Progenitor cell of endocrine pancreas (in vitro differentiated cells): ENCODE measurements around the gene SMIM3. TPM values are rescaled to one million over a fixed set of nuclear protein-coding genes. Genes with fewer than 3 reads are reported as not detected.

ENCODE experiments used
- DNase-seq: peaks from one replicate; pipeline ENCODE4 v3.0.0; 2021; ENCODE audit warnings: low spot score; ENCODE audit not compliant: unreplicated experiment
- H3K27ac Mint-ChIP-seq: 2 replicates; pipeline ENCODE4 v1.8.0; 2021; ENCODE audit warnings: mild to moderate bottlenecking, moderate library complexity, mixed read lengths
- H3K27me3 Mint-ChIP-seq: 2 replicates; pipeline ENCODE4 v1.8.0; 2021; ENCODE audit warnings: mixed read lengths
- H3K36me3 Mint-ChIP-seq: 2 replicates; pipeline ENCODE4 v1.8.0; 2022; ENCODE audit warnings: mixed read lengths; ENCODE audit not compliant: insufficient read depth
- H3K4me1 Mint-ChIP-seq: 2 replicates; pipeline ENCODE4 v1.8.0; 2021; ENCODE audit warnings: low read depth, mixed read lengths
- H3K4me3 Mint-ChIP-seq: 2 replicates; pipeline ENCODE4 v1.8.0; 2021; ENCODE audit warnings: low read depth, mild to moderate bottlenecking, moderate library complexity, mixed read lengths
- H3K9me3 Mint-ChIP-seq: 2 replicates; pipeline ENCODE4 v1.8.0; 2021; ENCODE audit warnings: low read depth, mixed read lengths
- total RNA-seq: library from RNA; stranded (reverse); gene quantifications from 2 replicates; pipeline ENCODE4 v1.2.1, GENCODE V29; 2021
- TF ChIP-seq, protein P1 (sequence below): fragments of 200-600 bp; sonication (generic); IDR thresholded peaks from one replicate; pipeline ENCODE4 v1.5.0; 2021; ENCODE audit warnings: antibody characterized with exemption, mild to moderate bottlenecking; ENCODE audit not compliant: unreplicated experiment

The SMIM3 gene
- total RNA-seq, 1 donor from 2014 or later: 11.5 TPM

DNA sequence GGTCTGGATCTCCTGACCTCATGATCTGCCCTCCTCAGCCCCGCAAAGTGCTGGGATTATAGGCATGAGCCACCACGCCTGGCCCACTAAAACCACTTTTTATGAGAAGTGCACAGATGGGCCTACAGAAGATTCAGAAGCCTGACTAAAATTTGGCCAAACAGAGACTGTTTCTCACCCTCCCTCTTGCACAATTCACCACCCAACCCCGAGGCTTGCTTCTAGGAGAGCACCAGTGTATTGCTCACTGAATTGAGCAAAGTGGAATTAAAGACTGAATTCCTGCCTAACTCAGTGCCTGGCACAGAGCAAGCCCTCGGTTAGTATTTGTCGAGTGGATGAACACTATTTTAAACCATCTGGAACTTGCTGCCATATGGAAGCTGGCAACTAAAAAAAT, 16.3 kb upstream of the SMIM3 start:
- TF ChIP-seq, protein P1, sequence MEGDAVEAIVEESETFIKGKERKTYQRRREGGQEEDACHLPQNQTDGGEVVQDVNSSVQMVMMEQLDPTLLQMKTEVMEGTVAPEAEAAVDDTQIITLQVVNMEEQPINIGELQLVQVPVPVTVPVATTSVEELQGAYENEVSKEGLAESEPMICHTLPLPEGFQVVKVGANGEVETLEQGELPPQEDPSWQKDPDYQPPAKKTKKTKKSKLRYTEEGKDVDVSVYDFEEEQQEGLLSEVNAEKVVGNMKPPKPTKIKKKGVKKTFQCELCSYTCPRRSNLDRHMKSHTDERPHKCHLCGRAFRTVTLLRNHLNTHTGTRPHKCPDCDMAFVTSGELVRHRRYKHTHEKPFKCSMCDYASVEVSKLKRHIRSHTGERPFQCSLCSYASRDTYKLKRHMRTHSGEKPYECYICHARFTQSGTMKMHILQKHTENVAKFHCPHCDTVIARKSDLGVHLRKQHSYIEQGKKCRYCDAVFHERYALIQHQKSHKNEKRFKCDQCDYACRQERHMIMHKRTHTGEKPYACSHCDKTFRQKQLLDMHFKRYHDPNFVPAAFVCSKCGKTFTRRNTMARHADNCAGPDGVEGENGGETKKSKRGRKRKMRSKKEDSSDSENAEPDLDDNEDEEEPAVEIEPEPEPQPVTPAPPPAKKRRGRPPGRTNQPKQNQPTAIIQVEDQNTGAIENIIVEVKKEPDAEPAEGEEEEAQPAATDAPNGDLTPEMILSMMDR: no peak
- H3K27ac Mint-ChIP-seq: no peak overlapping the region
- peaks cover 8% of the 10 kb centered on the region for H3K4me1 Mint-ChIP-seq
- H3K36me3 Mint-ChIP-seq: peaks cover under 1% of the 10 kb centered on the region
- no peak overlapping the region for H3K4me3 Mint-ChIP-seq
- H3K27me3 Mint-ChIP-seq: peaks cover 10% of the 10 kb centered on the region
- no peak for DNase-seq
- H3K9me3 Mint-ChIP-seq: peaks cover 4% of the 10 kb centered on the region

DNA sequence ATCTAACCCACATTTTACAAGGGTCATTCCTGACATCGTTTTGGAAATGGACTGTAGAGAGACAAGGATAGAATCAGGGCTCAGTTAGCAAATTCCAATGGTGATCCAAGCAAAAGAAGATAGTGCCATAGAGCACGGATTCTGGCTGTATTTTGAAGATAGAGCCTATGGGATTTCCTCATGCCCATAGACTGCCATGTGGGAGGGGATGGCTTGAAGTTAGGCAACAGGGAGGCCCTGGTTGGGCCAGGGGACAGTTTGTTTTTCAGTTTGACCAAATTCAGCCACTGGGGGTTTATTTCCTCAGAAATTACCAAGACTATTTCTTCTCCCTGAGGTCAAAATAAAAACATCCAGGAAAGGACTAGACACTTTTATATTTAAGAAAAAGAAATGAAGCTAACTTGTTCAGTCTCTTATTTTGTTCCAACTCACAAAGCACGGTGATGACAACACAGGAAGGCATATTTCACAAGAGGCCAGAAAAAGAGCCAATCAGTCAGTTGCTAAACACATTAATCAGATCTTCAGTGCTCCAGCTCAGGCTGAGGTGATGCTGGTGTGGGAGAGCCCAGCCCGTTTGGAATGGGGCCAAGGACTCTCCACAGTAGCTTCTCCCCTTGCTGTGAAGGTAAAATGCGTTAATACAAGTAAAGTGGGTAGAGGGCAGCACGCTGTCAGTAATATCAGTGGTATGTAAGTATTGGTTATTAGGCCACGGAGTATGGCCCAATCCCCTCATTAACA, 15.4 kb upstream of the SMIM3 start:
- TF ChIP-seq, protein P1: no peak
- Mint-ChIP-seq H3K27ac (no peak overlapping the region), H3K4me3 (no peak overlapping the region), H3K4me1 (peaks cover 3% of the 10 kb centered on the region), H3K36me3 (no peaks in the 10 kb centered on the region), H3K27me3 (peaks cover 15% of the 10 kb centered on the region), H3K9me3 (peaks cover 4% of the 10 kb centered on the region)
- no peak for DNase-seq

DNA sequence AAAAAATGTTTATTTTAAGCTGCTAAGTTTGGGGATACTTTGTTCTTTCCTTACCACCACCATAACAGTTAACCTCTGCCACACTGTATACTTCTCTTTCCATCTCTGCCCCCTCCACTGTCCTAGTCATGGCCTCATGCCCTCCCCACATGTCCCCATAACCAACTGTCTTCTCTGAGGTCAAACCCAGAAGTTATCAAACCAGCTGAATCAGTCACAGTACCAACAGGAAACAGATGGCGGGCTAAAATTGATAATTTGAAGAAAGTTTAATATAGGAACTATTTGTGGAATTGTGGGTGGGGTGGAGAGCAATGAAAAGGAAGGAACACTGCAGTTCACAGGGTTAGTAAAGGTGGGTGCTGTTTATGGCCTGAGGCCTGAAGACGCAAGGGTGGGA, 14.0 kb upstream of the SMIM3 start:
- TF ChIP-seq, protein P1: no peak
- Mint-ChIP-seq H3K36me3 (no peaks in the 10 kb centered on the region), H3K9me3 (peaks cover under 1% of the 10 kb centered on the region), H3K4me1 (no peaks in the 10 kb centered on the region), H3K27me3 (peaks cover 15% of the 10 kb centered on the region), H3K4me3 (no peak overlapping the region), H3K27ac (no peak overlapping the region)
- no peak for DNase-seq

DNA sequence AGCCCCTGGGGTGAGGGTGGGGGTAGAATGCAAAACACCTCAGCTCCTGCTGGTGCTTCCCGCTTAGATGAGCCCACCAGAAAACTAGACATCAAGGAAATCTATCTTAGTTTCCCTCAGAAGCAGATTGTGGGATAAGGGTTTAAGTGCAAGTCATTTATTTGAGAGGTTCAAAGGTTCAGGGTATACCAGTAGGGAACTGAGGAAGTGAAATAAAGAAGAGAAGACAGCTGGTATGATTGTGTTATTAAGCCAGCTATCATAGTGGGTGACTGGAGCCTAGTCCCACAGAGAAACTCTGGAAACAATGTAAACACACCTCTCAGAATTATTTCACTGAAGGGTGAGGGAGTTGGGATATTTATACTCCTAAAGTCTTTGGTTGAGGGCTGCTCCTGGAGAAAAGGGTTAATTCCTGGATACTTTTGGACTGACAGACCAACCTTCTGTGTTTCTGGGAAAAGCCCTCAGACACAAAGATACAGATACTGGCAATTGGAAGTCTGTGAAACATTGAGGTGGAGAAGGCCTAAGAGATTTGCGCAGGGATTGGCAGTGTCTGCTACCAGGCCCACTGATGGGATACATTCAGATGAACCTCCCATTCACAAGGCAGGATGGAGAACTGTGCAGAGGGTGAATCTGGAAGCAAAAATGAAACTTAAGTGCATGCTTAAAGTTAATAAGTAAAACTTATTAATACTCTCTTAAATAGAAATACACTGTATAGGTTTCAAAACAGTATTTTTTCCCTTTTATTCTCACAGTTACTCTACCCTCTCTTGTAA, 13.4 kb upstream of the SMIM3 start:
- Mint-ChIP-seq H3K27me3 (peaks cover 15% of the 10 kb centered on the region), H3K36me3 (no peaks in the 10 kb centered on the region), H3K4me1 (no peaks in the 10 kb centered on the region), H3K9me3 (no peaks in the 10 kb centered on the region), H3K27ac (no peak overlapping the region), H3K4me3 (no peak overlapping the region)
- no peak for DNase-seq
- TF ChIP-seq, protein P1: no peak

DNA sequence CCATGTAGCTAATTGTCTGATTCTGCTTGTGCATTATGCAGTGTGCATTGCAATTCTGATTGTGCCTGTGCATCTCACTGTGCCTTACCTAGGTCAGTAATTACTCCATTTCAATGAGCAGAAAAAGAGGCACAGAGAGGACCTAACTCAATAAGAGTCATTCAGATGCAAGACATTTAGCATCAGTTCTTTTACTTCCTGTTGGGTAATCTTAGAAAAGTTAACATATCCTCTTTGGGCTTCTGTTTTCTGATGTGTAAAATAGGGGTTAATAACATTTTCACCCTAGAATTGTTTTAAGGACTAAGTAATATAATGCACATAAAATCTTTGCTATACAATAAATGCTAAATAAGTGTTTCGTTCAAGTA, 12.8 kb upstream of the SMIM3 start:
- no peaks in the 10 kb centered on the region for H3K36me3 Mint-ChIP-seq
- TF ChIP-seq, protein P1: no peak
- DNase-seq: no peak
- H3K27me3 Mint-ChIP-seq: peaks cover 19% of the 10 kb centered on the region
- no peaks in the 10 kb centered on the region for H3K4me1 Mint-ChIP-seq
- H3K4me3 Mint-ChIP-seq: no peak overlapping the region
- no peak overlapping the region for H3K27ac Mint-ChIP-seq
- no peaks in the 10 kb centered on the region for H3K9me3 Mint-ChIP-seq
